ENCODE data around the gene DSCAML1. TPM values are rescaled to one million over a fixed set of nuclear protein-coding genes. Genes with fewer than 3 reads are reported as not detected.

The DSCAML1 gene
- total RNA-seq, 2 experiments from 2014 or later: not detected

DNA sequence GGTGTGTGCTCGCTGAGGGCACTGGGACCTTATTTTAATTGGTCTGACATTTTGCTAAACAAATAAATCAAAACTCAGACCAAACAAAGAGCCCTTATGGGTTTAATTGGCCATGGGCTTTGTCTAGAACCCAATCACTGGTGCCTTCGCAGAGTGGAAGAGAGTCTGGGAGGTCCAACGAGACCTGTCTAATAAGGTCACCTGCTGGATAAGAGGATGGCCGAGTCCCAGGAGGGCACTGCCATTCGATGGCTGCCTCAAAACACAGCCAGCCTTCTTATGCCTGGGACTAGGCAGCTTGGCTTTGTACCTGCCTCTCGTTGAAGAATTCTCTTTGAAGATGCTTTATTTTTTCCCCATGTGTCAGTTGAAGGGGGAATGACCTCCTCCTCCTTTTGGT lies 298.2 kb downstream of the DSCAML1 start:
- ChIA-PET POLR2A (no interaction called here), CTCF (ENCODE audit: unreplicated experiment) (no interaction called here)
- Histone ChIP-seq H3K4me2 (ENCODE audit: low read length) (no peak overlapping the region), H3K9me3 (ENCODE audit: low read length) (no peaks in the 10 kb centered on the region), H3K9me2 (ENCODE audit: insufficient read depth, low read length) (no peaks in the 10 kb centered on the region), H3K4me1 (ENCODE audit: insufficient read depth, low read length, poor library complexity, severe bottlenecking) (no peaks in the 10 kb centered on the region), H2AFZ (ENCODE audit: low read length) (no peak overlapping the region), H3K36me3 (ENCODE audit: insufficient read depth, low read length) (no peaks in the 10 kb centered on the region), H3K4me3 (ENCODE audit: low read depth, low read length, poor library complexity, severe bottlenecking) (no peak overlapping the region), H4K20me1 (ENCODE audit: insufficient read depth, low read length) (no peaks in the 10 kb centered on the region), H3K27ac (ENCODE audit: low read depth, low read length, poor library complexity, severe bottlenecking) (no peak overlapping the region), H3K79me2 (ENCODE audit: insufficient read depth, low read depth, low read length) (no peaks in the 10 kb centered on the region)
- intact Hi-C loops (cut with micrococcal nuclease; ENCODE audit: unreplicated experiment): no loop called here
- TF ChIP-seq, protein P1, sequence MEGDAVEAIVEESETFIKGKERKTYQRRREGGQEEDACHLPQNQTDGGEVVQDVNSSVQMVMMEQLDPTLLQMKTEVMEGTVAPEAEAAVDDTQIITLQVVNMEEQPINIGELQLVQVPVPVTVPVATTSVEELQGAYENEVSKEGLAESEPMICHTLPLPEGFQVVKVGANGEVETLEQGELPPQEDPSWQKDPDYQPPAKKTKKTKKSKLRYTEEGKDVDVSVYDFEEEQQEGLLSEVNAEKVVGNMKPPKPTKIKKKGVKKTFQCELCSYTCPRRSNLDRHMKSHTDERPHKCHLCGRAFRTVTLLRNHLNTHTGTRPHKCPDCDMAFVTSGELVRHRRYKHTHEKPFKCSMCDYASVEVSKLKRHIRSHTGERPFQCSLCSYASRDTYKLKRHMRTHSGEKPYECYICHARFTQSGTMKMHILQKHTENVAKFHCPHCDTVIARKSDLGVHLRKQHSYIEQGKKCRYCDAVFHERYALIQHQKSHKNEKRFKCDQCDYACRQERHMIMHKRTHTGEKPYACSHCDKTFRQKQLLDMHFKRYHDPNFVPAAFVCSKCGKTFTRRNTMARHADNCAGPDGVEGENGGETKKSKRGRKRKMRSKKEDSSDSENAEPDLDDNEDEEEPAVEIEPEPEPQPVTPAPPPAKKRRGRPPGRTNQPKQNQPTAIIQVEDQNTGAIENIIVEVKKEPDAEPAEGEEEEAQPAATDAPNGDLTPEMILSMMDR (conservative IDR thresholded peaks at IDR 0.05; ENCODE audit: low read length): no peak
- TF ChIP-seq EZH2phosphoT487 (IDR thresholded peaks at IDR 0.05; ENCODE audit: borderline replicate concordance, low read depth, low read length): no peak
- BruUV-seq (replicated peaks): no TSS peak
- no peak for DNase-seq (ENCODE audit: low spot score)

- Histone ChIP-seq H3K4me1 (ENCODE audit: insufficient read depth, low read length, poor library complexity, severe bottlenecking) (no peaks in the 10 kb centered on the region), H3K27ac (ENCODE audit: low read depth, low read length, poor library complexity, severe bottlenecking) (no peak overlapping the region), H2AFZ (ENCODE audit: low read length) (no peak overlapping the region), H4K20me1 (ENCODE audit: insufficient read depth, low read length) (no peaks in the 10 kb centered on the region), H3K4me2 (ENCODE audit: low read length) (no peak overlapping the region), H3K79me2 (ENCODE audit: insufficient read depth, low read depth, low read length) (no peaks in the 10 kb centered on the region), H3K9me3 (ENCODE audit: low read length) (no peaks in the 10 kb centered on the region), H3K4me3 (ENCODE audit: low read depth, low read length, poor library complexity, severe bottlenecking) (no peak overlapping the region), H3K9me2 (ENCODE audit: insufficient read depth, low read length) (no peaks in the 10 kb centered on the region), H3K36me3 (ENCODE audit: insufficient read depth, low read length) (no peaks in the 10 kb centered on the region)
- POLR2A ChIA-PET: no interaction called here
- TF ChIP-seq EZH2phosphoT487 (IDR thresholded peaks at IDR 0.05; ENCODE audit: borderline replicate concordance, low read depth, low read length): no peak
- TF ChIP-seq, protein P1 (conservative IDR thresholded peaks at IDR 0.05; ENCODE audit: low read length): no peak
- intact Hi-C loops (cut with micrococcal nuclease; ENCODE audit: unreplicated experiment): no loop called here
- CTCF ChIA-PET (ENCODE audit: unreplicated experiment): no interaction called here
- DNase-seq (ENCODE audit: low spot score): no peak
- BruUV-seq (replicated peaks): no TSS peak
These were observed 299.6 kb downstream of the DSCAML1 start for GRCh38 chr11:117497206-117497951.

DNA sequence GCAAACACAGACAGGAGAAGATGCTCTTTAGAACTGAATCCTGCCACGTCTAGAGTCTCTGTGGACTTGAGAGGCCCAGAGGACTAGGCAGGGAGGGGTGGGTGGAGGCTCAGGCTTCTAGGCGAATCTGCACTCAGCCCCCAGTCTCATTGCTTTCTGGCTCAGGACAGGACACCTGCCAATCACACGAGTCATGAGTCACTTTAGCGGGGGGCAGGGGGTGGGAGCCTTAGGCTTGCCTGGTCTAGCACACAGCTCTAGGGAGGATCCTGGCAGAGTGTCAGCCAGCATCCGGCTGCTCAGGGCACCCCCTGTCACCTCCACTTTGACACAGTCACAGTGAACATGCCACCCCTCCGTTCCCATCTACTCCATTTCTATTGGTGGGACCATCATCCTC lies 301.7 kb downstream of the DSCAML1 start:
- DNase-seq (ENCODE audit: low spot score): no peak
- no peak overlapping the region for H3K27ac ChIP-seq (ENCODE audit: low read depth, low read length, poor library complexity, severe bottlenecking)
- intact Hi-C loops (cut with micrococcal nuclease; ENCODE audit: unreplicated experiment): no loop called here
- H3K9me2 ChIP-seq (ENCODE audit: insufficient read depth, low read length): no peaks in the 10 kb centered on the region
- POLR2A ChIA-PET: no interaction called here
- no peak overlapping the region for H3K4me3 ChIP-seq (ENCODE audit: low read depth, low read length, poor library complexity, severe bottlenecking)
- H3K9me3 ChIP-seq (ENCODE audit: low read length): no peaks in the 10 kb centered on the region
- H2AFZ ChIP-seq (ENCODE audit: low read length): no peak overlapping the region
- H4K20me1 ChIP-seq (ENCODE audit: insufficient read depth, low read length): no peaks in the 10 kb centered on the region
- H3K36me3 ChIP-seq (ENCODE audit: insufficient read depth, low read length): no peaks in the 10 kb centered on the region
- TF ChIP-seq, protein P1 (conservative IDR thresholded peaks at IDR 0.05; ENCODE audit: low read length): no peak
- TF ChIP-seq EZH2phosphoT487 (IDR thresholded peaks at IDR 0.05; ENCODE audit: borderline replicate concordance, low read depth, low read length): no peak
- CTCF ChIA-PET (ENCODE audit: unreplicated experiment): no interaction called here
- no TSS peak for BruUV-seq (replicated peaks)
- H3K4me1 ChIP-seq (ENCODE audit: insufficient read depth, low read length, poor library complexity, severe bottlenecking): no peaks in the 10 kb centered on the region
- H3K79me2 ChIP-seq (ENCODE audit: insufficient read depth, low read depth, low read length): no peaks in the 10 kb centered on the region
- H3K4me2 ChIP-seq (ENCODE audit: low read length): no peak overlapping the region

All from OCI-LY7 (cell line).